Mesendoderm (in vitro differentiated cells): Measurements from ENCODE around the gene TTC8.

Experiments used
- DNase-seq: peaks from one replicate; pipeline ENCODE4 v3.0.0; 2013
- H2AK5ac ChIP-seq: 2 replicates; pipeline ENCODE4 v1.6.1; 2013; ENCODE audit warnings: low read length, inconsistent platforms
- H2BK120ac ChIP-seq: 2 replicates; pipeline ENCODE4 v1.6.1; 2013; ENCODE audit warnings: low read depth, mild to moderate bottlenecking, low read length, moderate library complexity, mixed read lengths
- H2BK15ac ChIP-seq: replicated peaks from 2 replicates; pipeline ENCODE4 v1.6.1; 2013; ENCODE audit warnings: low read depth, mild to moderate bottlenecking, moderate library complexity
- H2BK5ac ChIP-seq: 2 replicates; pipeline ENCODE4 v1.6.1; 2013; ENCODE audit warnings: low read length, inconsistent platforms
- H3K18ac ChIP-seq: 2 replicates; pipeline ENCODE4 v1.6.1; 2013; ENCODE audit warnings: mild to moderate bottlenecking, low read length, mixed read lengths
- H3K23ac ChIP-seq: one replicate; pipeline ENCODE4 v1.6.1; 2013; ENCODE audit warnings: low read length
- H3K27ac ChIP-seq: 2 replicates; pipeline ENCODE4 v1.5.1; 2013; ENCODE audit warnings: low read depth, mild to moderate bottlenecking, inconsistent platforms, low read length, moderate library complexity
- H3K27me3 ChIP-seq: 2 replicates; pipeline ENCODE4 v1.6.1; 2013; ENCODE audit warnings: low read length, control low read depth, mild to moderate bottlenecking, inconsistent platforms; ENCODE audit not compliant: insufficient read depth, poor library complexity
- H3K36me3 ChIP-seq: 2 replicates; pipeline ENCODE4 v1.6.1; 2013; ENCODE audit warnings: low read length, inconsistent platforms; ENCODE audit not compliant: control insufficient read depth, insufficient read depth
- H3K4ac ChIP-seq: one replicate; pipeline ENCODE4 v1.6.1; 2013; ENCODE audit warnings: low read depth, mild to moderate bottlenecking, low read length, moderate library complexity
- H3K4me1 ChIP-seq: 2 replicates; pipeline ENCODE4 v1.6.1; 2013; ENCODE audit warnings: low read depth, low read length, inconsistent platforms; ENCODE audit not compliant: control insufficient read depth
- H3K4me2 ChIP-seq: 2 replicates; pipeline ENCODE4 v1.6.1; 2013; ENCODE audit warnings: low read length
- H3K4me3 ChIP-seq: 2 replicates; pipeline ENCODE4 v1.5.1; 2013; ENCODE audit warnings: mild to moderate bottlenecking, low read length
- H3K56ac ChIP-seq: one replicate; pipeline ENCODE4 v1.6.1; 2013; ENCODE audit warnings: low read length
- H3K79me1 ChIP-seq: 2 replicates; pipeline ENCODE4 v1.6.1; 2013; ENCODE audit warnings: low read length, inconsistent platforms
- H3K79me2 ChIP-seq: 2 replicates; pipeline ENCODE4 v1.6.1; 2013; ENCODE audit warnings: mild to moderate bottlenecking, low read length; ENCODE audit not compliant: control insufficient read depth, insufficient read depth
- H3K9ac ChIP-seq: 2 replicates; pipeline ENCODE4 v1.6.1; 2013; ENCODE audit warnings: low read length, inconsistent platforms
- H4K5ac ChIP-seq: one replicate; pipeline ENCODE4 v1.6.1; 2013; ENCODE audit warnings: low read length
- H4K8ac ChIP-seq: one replicate; pipeline ENCODE4 v1.6.1; 2013; ENCODE audit warnings: low read depth, mild to moderate bottlenecking, control low read depth, low read length, moderate library complexity
- WGBS: extraction: QIAGEN DNeasy Blood & Tissue Kit; methylation state at CpG from one replicate; pipeline ENCODE4 v1.1.7; 2013; ENCODE audit warnings: low lambda C conversion rate, missing lambda C conversion rate; ENCODE audit not compliant: insufficient coverage; ENCODE audit errors: extremely low coverage; 5-methylcytosine and 5-hydroxymethylcytosine counted together

TTC8 gene

DNA sequence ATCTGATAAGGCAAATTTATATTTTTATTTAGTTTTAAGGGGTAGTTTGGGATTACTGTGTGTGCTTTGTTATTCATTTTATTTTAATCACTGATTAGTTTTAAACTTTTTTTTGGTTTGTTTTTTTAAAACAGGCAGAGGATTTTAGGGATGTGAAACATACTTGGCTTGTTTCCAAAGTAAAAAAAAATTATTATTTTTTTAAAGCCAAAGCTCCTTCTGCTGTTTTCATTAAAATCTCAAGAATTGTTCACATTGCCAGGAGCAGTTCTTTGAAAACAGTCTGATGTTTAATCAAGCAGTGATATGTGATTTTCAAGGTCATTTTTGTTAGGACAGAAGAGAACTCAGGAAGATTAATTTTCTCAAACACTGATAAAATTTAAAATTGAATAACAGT lies 11.2 kb downstream of the TTC8 start:
- Histone ChIP-seq H3K18ac (no peak overlapping the region), H3K4me1 (no peaks in the 10 kb centered on the region), H3K79me2 (no peaks in the 10 kb centered on the region), H3K4me3 (no peak overlapping the region), H3K27ac (no peak overlapping the region), H3K9ac (no peak overlapping the region), H4K5ac (no peak overlapping the region), H2BK120ac (no peak overlapping the region), H2BK5ac (no peak overlapping the region), H3K79me1 (peaks cover 3% of the 10 kb centered on the region), H2BK15ac (no peak overlapping the region), H4K8ac (no peak overlapping the region), H3K27me3 (no peaks in the 10 kb centered on the region), H3K4ac (no peak overlapping the region), H3K4me2 (no peak overlapping the region), H2AK5ac (no peak overlapping the region), H3K56ac (no peak overlapping the region), H3K23ac (no peak overlapping the region), H3K36me3 (peaks cover 2% of the 10 kb centered on the region)
- DNase-seq = no peak

DNA sequence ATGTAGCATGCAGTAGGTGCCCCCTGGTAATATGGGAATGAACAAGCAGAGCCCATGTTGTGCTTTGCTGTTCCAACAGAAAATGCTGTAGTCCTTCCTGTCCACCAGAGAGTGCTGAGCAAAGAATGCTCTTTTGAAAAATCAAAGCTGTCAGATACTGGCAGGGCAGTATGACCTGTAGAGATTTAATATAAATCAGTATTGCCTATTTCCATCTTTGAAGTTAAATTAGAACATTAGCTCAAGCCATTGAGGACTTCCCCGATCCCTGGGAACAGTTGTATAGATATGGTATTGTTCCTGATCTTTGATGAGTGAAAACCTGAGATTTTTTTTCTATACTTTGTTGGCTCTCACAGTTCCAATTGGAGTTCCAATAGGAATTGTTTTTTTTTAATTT lies 13.0 kb downstream of the TTC8 start:
- no peak overlapping the region for H3K4ac ChIP-seq
- H3K79me1 ChIP-seq = no peaks in the 10 kb centered on the region
- H2BK5ac ChIP-seq = no peak overlapping the region
- no peak overlapping the region for H3K9ac ChIP-seq
- no peaks in the 10 kb centered on the region for H3K27me3 ChIP-seq
- H3K18ac ChIP-seq = no peak overlapping the region
- no peak overlapping the region for H3K23ac ChIP-seq
- H3K4me1 ChIP-seq = no peaks in the 10 kb centered on the region
- no peak overlapping the region for H3K4me3 ChIP-seq
- H3K36me3 ChIP-seq = no peaks in the 10 kb centered on the region
- no peak for DNase-seq
- no peak overlapping the region for H3K4me2 ChIP-seq
- H4K8ac ChIP-seq = no peak overlapping the region
- no peak overlapping the region for H2AK5ac ChIP-seq
- no peak overlapping the region for H3K56ac ChIP-seq
- no peak overlapping the region for H4K5ac ChIP-seq
- no peak overlapping the region for H2BK15ac ChIP-seq
- no peak overlapping the region for H2BK120ac ChIP-seq
- H3K27ac ChIP-seq = no peak overlapping the region
- no peaks in the 10 kb centered on the region for H3K79me2 ChIP-seq
- no CpG with 5 or more reads among the region's 1 CpG for WGBS

GRCh38 chr14:88838015-88838414 lies 13.6 kb downstream of the TTC8 start:
- no peaks in the 10 kb centered on the region for H3K36me3 ChIP-seq
- H3K27me3 ChIP-seq = no peaks in the 10 kb centered on the region
- H2BK15ac ChIP-seq = no peak overlapping the region
- H3K4me2 ChIP-seq = no peak overlapping the region
- no peak overlapping the region for H3K18ac ChIP-seq
- H3K27ac ChIP-seq = no peak overlapping the region
- H3K4me3 ChIP-seq = no peak overlapping the region
- H3K23ac ChIP-seq = no peak overlapping the region
- no CpG with 5 or more reads among the region's 3 CpGs for WGBS
- H2BK120ac ChIP-seq = no peak overlapping the region
- H4K8ac ChIP-seq = no peak overlapping the region
- no peak overlapping the region for H3K4ac ChIP-seq
- H3K79me1 ChIP-seq = no peaks in the 10 kb centered on the region
- no peak overlapping the region for H2BK5ac ChIP-seq
- H4K5ac ChIP-seq = no peak overlapping the region
- H3K56ac ChIP-seq = no peak overlapping the region
- H3K79me2 ChIP-seq = no peaks in the 10 kb centered on the region
- no peak overlapping the region for H2AK5ac ChIP-seq
- DNase-seq = no peak
- H3K4me1 ChIP-seq = no peaks in the 10 kb centered on the region
- no peak overlapping the region for H3K9ac ChIP-seq

GRCh38 chr14:88840926-88841325 lies 16.5 kb downstream of the TTC8 start:
- no peak overlapping the region for H3K18ac ChIP-seq
- no peak for DNase-seq
- no peak overlapping the region for H3K23ac ChIP-seq
- H3K79me2 ChIP-seq = no peaks in the 10 kb centered on the region
- no peak overlapping the region for H2BK5ac ChIP-seq
- H3K4me1 ChIP-seq = no peaks in the 10 kb centered on the region
- no peaks in the 10 kb centered on the region for H3K79me1 ChIP-seq
- H2BK120ac ChIP-seq = no peak overlapping the region
- no peaks in the 10 kb centered on the region for H3K27me3 ChIP-seq
- no peak overlapping the region for H3K9ac ChIP-seq
- H3K4me2 ChIP-seq = no peak overlapping the region
- H4K5ac ChIP-seq = no peak overlapping the region
- no peaks in the 10 kb centered on the region for H3K36me3 ChIP-seq
- no CpG with 5 or more reads among the region's 5 CpGs for WGBS
- H3K27ac ChIP-seq = no peak overlapping the region
- no peak overlapping the region for H3K4me3 ChIP-seq
- H3K4ac ChIP-seq = no peak overlapping the region
- H3K56ac ChIP-seq = no peak overlapping the region
- H4K8ac ChIP-seq = no peak overlapping the region
- H2AK5ac ChIP-seq = no peak overlapping the region
- no peak overlapping the region for H2BK15ac ChIP-seq

DNA sequence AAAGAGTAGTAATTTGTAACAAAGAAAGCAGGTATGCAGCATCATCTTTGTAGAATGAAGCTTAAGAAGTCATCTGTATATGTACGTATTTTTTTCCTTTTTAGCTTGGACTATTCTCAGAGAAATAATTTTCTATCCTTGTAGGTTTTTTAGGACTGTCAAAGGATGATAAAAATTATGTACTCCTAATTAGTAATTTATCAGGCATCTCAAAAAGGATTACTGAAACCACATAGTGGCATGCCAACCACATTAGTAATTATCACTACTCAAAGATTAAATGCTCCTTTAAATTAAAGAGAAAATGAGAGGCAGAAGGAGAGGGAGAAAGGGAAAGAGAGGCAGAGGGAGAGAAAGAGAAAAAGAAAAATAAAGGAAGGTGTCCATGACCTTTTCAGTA lies 17.3 kb downstream of the TTC8 start:
- Histone ChIP-seq H3K18ac (no peak overlapping the region), H4K8ac (no peak overlapping the region), H3K27ac (no peak overlapping the region), H3K79me2 (no peaks in the 10 kb centered on the region), H3K4me1 (no peaks in the 10 kb centered on the region), H3K9ac (no peak overlapping the region), H3K56ac (no peak overlapping the region), H2BK120ac (no peak overlapping the region), H3K4ac (no peak overlapping the region), H3K36me3 (no peaks in the 10 kb centered on the region), H3K27me3 (no peaks in the 10 kb centered on the region), H2BK15ac (no peak overlapping the region), H3K79me1 (no peaks in the 10 kb centered on the region), H3K4me2 (no peak overlapping the region), H2BK5ac (no peak overlapping the region), H2AK5ac (no peak overlapping the region), H3K23ac (no peak overlapping the region), H4K5ac (no peak overlapping the region), H3K4me3 (no peak overlapping the region)
- DNase-seq = no peak
- WGBS = no CpG with 5 or more reads among the region's 1 CpG

GRCh38 chr14:88842414-88842813 lies 18.0 kb downstream of the TTC8 start:
- Histone ChIP-seq H3K4me3 (no peak overlapping the region), H3K9ac (no peak overlapping the region), H2BK120ac (no peak overlapping the region), H3K4ac (no peak overlapping the region), H2AK5ac (no peak overlapping the region), H4K5ac (no peak overlapping the region), H4K8ac (no peak overlapping the region), H3K4me1 (no peaks in the 10 kb centered on the region), H2BK15ac (no peak overlapping the region), H3K4me2 (no peak overlapping the region), H3K79me1 (no peaks in the 10 kb centered on the region), H3K27me3 (no peaks in the 10 kb centered on the region), H3K27ac (no peak overlapping the region), H3K23ac (no peak overlapping the region), H3K56ac (no peak overlapping the region), H3K79me2 (no peaks in the 10 kb centered on the region), H3K36me3 (no peaks in the 10 kb centered on the region), H3K18ac (no peak overlapping the region), H2BK5ac (no peak overlapping the region)
- WGBS = no CpG with 5 or more reads among the region's 1 CpG
- no peak for DNase-seq
